GM23338 (cell line): ENCODE measurements around the gene SBF2. TPM values are rescaled to one million over a fixed set of nuclear protein-coding genes. Genes with fewer than 3 reads are reported as not detected.

Source experiments
- ATAC-seq: fragments of 200-7000 bp; cut with Tn5 transposase; 3 replicates; pipeline ENCODE4 v1.9.1; 2020
- DNase-seq: peaks from one replicate; pipeline ENCODE4 v3.0.0-alpha.2; 2015; ENCODE audit warnings: low spot score
- H2AFZ ChIP-seq: fragments of 200-600 bp; sonication (generic); 2 replicates; pipeline ENCODE4 v1.8.0; 2016; ENCODE audit warnings: antibody characterized with exemption, mild to moderate bottlenecking, moderate library complexity
- H3F3A ChIP-seq: fragments of 200-600 bp; sonication (generic); replicated peaks from 2 replicates; pipeline ENCODE4 v1.8.0; 2017; ENCODE audit warnings: antibody characterized with exemption, mixed run types, low read depth
- H3K27ac ChIP-seq: fragments of 200-600 bp; sonication (generic); 2 replicates; pipeline ENCODE4 v1.6.1; 2016; ENCODE audit warnings: low read depth
- H3K27me3 ChIP-seq: fragments of 200-600 bp; sonication (generic); 2 replicates; pipeline ENCODE4 v1.8.0; 2016; ENCODE audit warnings: mild to moderate bottlenecking, mixed run types, moderate library complexity; ENCODE audit not compliant: insufficient read depth
- H3K36me3 ChIP-seq: fragments of 200-600 bp; sonication (generic); 2 replicates; pipeline ENCODE4 v1.8.0; 2016; ENCODE audit warnings: mild to moderate bottlenecking; ENCODE audit not compliant: insufficient read depth
- H3K4me1 ChIP-seq: fragments of 200-600 bp; sonication (generic); 2 replicates; pipeline ENCODE4 v1.8.0; 2016; ENCODE audit warnings: mild to moderate bottlenecking, moderate library complexity; ENCODE audit not compliant: insufficient read depth
- H3K4me2 ChIP-seq: fragments of 200-600 bp; sonication (generic); 2 replicates; pipeline ENCODE4 v1.7.1; 2017; ENCODE audit warnings: mixed run types
- H3K4me3 ChIP-seq: fragments of 200-600 bp; sonication (generic); 2 replicates; pipeline ENCODE4 v1.6.1; 2016; ENCODE audit warnings: mixed run types
- H3K79me2 ChIP-seq: fragments of 200-600 bp; sonication (generic); replicated peaks from 2 replicates; pipeline ENCODE4 v1.8.0; 2017; ENCODE audit warnings: mild to moderate bottlenecking; ENCODE audit not compliant: insufficient read depth
- H3K9me2 ChIP-seq: fragments of 200-600 bp; sonication (generic); 2 replicates; pipeline ENCODE4 v1.8.0; 2017; ENCODE audit not compliant: insufficient read depth
- H4K20me1 ChIP-seq: fragments of 200-600 bp; sonication (generic); replicated peaks from 2 replicates; pipeline ENCODE4 v1.8.0; 2017; ENCODE audit warnings: mild to moderate bottlenecking; ENCODE audit not compliant: insufficient read depth
- H3K27ac Mint-ChIP-seq: 2 replicates; pipeline ENCODE4 v1.8.0; 2020; ENCODE audit warnings: inconsistent platforms, mild to moderate bottlenecking, moderate library complexity, mixed read lengths
- H3K27me3 Mint-ChIP-seq: 3 replicates; pipeline ENCODE4 v1.8.0; 2022; ENCODE audit warnings: low read depth, mild to moderate bottlenecking, moderate library complexity, mixed read lengths, inconsistent platforms; ENCODE audit not compliant: insufficient read depth, poor library complexity
- H3K36me3 Mint-ChIP-seq: 3 replicates; pipeline ENCODE4 v1.8.0; 2021; ENCODE audit warnings: low read depth, mild to moderate bottlenecking, inconsistent platforms, moderate library complexity, mixed read lengths
- H3K4me1 Mint-ChIP-seq: 3 replicates; pipeline ENCODE4 v1.8.0; 2020; ENCODE audit warnings: mild to moderate bottlenecking, inconsistent platforms, mixed read lengths
- H3K4me3 Mint-ChIP-seq: 3 replicates; pipeline ENCODE4 v1.8.0; 2021; ENCODE audit warnings: moderate library complexity, mild to moderate bottlenecking, inconsistent platforms, mixed read lengths
- H3K9me3 Mint-ChIP-seq: 3 replicates; pipeline ENCODE4 v1.8.0; 2020; ENCODE audit warnings: moderate library complexity, mild to moderate bottlenecking, inconsistent platforms, mixed read lengths
- CREB1 ChIP-seq: fragments of 250-450 bp; sonication (Bioruptor Pico); IDR thresholded peaks from 2 replicates; pipeline ENCODE4 v1.5.0; 2020; ENCODE audit warnings: low read depth, mild to moderate bottlenecking, moderate library complexity
- EZH2 ChIP-seq: fragments of 200-600 bp; sonication (generic); IDR thresholded peaks from one replicate; pipeline ENCODE4 v1.8.0; 2017; ENCODE audit warnings: antibody characterized with exemption, mild to moderate bottlenecking, low read depth; ENCODE audit not compliant: unreplicated experiment
- EZH2phosphoT487 ChIP-seq: fragments of 200-600 bp; sonication (generic); IDR thresholded peaks from one replicate; pipeline ENCODE4 v1.8.1; 2018; ENCODE audit warnings: antibody characterized with exemption; ENCODE audit not compliant: unreplicated experiment
- JUNB ChIP-seq: IDR thresholded peaks from one replicate; pipeline ENCODE4 v1.6.1; 2016; ENCODE audit warnings: antibody characterized with exemption; ENCODE audit not compliant: unreplicated experiment
- NANOG ChIP-seq: IDR thresholded peaks from 2 replicates; pipeline ENCODE4 v1.6.1; 2016; ENCODE audit warnings: antibody characterized with exemption, borderline replicate concordance
- POLR2AphosphoS5 ChIP-seq: IDR thresholded peaks from 2 replicates; pipeline ENCODE4 v1.6.1; 2016; ENCODE audit warnings: antibody characterized with exemption, low read depth
- STAT1 ChIP-seq: IDR thresholded peaks from one replicate; pipeline ENCODE4 v1.6.1; 2016; ENCODE audit warnings: antibody characterized with exemption; ENCODE audit not compliant: unreplicated experiment
- ZNF114 ChIP-seq: fragments of 250-450 bp; sonication (Bioruptor Pico); IDR thresholded peaks from 2 replicates; pipeline ENCODE4 v1.5.0; 2020; ENCODE audit warnings: mild to moderate bottlenecking, moderate library complexity
- ZNF331 ChIP-seq: fragments of 250-450 bp; sonication (Bioruptor Pico); IDR thresholded peaks from 2 replicates; pipeline ENCODE4 v1.5.0; 2020; ENCODE audit warnings: low read depth, mild to moderate bottlenecking, moderate library complexity
- polyA plus RNA-seq: library from polyadenylated mRNA; unstranded; fragments of >200 nt; fragmentation: Nextera tagmentation; extraction: Ambion mirVana; gene quantifications from 2 replicates; pipeline ENCODE4 v1.2.1, GENCODE V29; 2016
- total RNA-seq: library from RNA; depleted of rRNA; stranded (reverse); fragments of >200 nt; shearing (Covaris generic); gene quantifications from 2 replicates; pipeline ENCODE4 v1.2.3, GENCODE V29; 2014
- TF ChIP-seq, protein P1 (sequence below), 2 experiments: fragments of 200-600 bp in 1 of 2; sonication (generic) in 1 of 2; conservative IDR thresholded peaks; 2 replicates each; pipeline versions ENCODE4 v1.5.1 to v1.6.1; 2016 to 2017; ENCODE audit warnings: antibody characterized with exemption in 2 of 2, low read depth in 2 of 2, mild to moderate bottlenecking in 2 of 2, moderate library complexity in 1 of 2
- TF ChIP-seq, protein P2 (sequence below): fragments of 250-450 bp; sonication (Bioruptor Pico); IDR thresholded peaks from 2 replicates; pipeline ENCODE4 v1.5.0; 2020; ENCODE audit warnings: mild to moderate bottlenecking, moderate library complexity
- TF ChIP-seq, protein P3 (sequence below): IDR thresholded peaks from 2 replicates; pipeline ENCODE4 v1.6.1; 2016; ENCODE audit warnings: antibody characterized with exemption

Gene SBF2
- total and polyA plus RNA-seq, 2 experiments from 2014 or later = 25.6 to 53.5 TPM

DNA sequence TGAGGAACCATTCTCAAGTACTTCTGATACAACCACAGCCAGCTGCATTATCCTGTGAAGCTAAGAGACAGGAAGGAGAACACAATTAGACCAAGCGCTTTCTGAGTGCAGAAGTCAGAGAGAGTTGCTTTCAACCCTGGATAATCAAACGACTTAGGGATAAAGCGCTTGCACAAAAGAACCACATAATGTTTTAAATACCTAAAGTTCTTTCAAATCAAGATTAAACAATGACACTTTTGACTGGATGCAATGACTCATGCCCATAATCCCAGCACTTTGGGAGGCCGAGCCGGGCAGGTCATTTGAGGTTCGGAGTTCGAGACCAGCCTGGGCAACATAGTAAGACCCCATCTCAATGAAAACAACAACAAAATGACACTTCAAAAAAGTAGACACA lies 485.1 kb downstream of the SBF2 start:
- Histone ChIP-seq H3K4me2 (no peak overlapping the region), H3K27me3 (no peaks in the 10 kb centered on the region), H4K20me1 (no peaks in the 10 kb centered on the region), H3K4me1 (peaks cover 2% of the 10 kb centered on the region), H3K36me3 (peaks cover 4% of the 10 kb centered on the region; the same call in 1 of the 2 replicates), H3K27ac (no peak overlapping the region), H3K4me3 (no peak overlapping the region), H3K79me2 (no peaks in the 10 kb centered on the region), H2AFZ (no peak overlapping the region), H3F3A (peaks cover 3% of the 10 kb centered on the region; the same call in 1 of the 2 replicates), H3K9me2 (no peaks in the 10 kb centered on the region)
- peaks cover 6% of the 10 kb centered on the region for H3K4me1 Mint-ChIP-seq
- DNase-seq = no peak
- H3K9me3 Mint-ChIP-seq = no peaks in the 10 kb centered on the region; the same call in 1 of the 3 replicates
- H3K4me3 Mint-ChIP-seq = no peak overlapping the region
- H3K27me3 Mint-ChIP-seq = peaks cover 2% of the 10 kb centered on the region
- no peak overlapping the region for H3K27ac Mint-ChIP-seq
- TF ChIP-seq POLR2AphosphoS5 = no peak
- no peak for TF ChIP-seq STAT1
- peaks cover 44% of the 10 kb centered on the region; the same call in 2 of the 3 replicates for H3K36me3 Mint-ChIP-seq
- no peak for ATAC-seq

DNA sequence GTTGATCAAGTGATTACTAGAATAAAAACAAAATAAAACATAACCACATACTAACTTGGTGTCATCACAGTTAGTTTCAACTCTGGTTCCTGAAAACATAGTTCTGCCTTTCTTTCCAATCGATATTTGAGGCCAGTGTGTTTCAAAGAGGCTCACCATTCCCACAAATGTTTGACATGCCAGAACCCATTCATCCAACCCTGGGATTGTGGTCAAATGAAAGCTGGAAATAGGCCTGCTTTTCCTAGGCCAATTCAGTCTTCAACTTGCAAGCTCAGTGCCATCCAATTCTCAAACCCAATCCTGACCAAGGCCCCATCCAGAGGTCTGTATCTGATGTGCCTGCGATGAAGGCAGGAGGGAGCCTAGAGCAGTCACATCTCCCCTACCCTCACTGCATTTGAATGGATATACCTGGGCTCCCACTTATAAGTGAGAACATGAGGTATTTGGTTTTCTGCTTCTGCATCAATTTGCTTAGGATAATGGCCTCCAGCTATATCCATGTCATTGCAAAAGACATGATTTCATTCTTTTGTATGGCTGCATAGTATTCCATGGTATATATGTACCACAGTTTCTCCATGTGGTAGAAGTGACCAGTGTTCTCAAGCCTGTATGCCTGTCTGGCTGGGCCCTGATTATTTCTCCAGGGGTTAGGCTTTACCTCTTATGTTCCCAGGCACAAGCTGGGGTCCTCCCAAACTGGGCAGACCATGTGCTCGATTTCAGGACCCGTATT lies 486.9 kb downstream of the SBF2 start:
- H3K9me3 Mint-ChIP-seq = no peaks in the 10 kb centered on the region; the same call in 1 of the 3 replicates
- Histone ChIP-seq H3K9me2 (no peaks in the 10 kb centered on the region), H3K4me2 (no peak overlapping the region), H3K36me3 (peaks cover 4% of the 10 kb centered on the region; the same call in 1 of the 2 replicates), H3K27me3 (no peaks in the 10 kb centered on the region), H4K20me1 (no peaks in the 10 kb centered on the region), H3K27ac (no peak overlapping the region), H2AFZ (no peak overlapping the region), H3K4me3 (no peak overlapping the region), H3K4me1 (peaks cover 18% of the 10 kb centered on the region), H3K79me2 (no peaks in the 10 kb centered on the region), H3F3A (0 out of 2 replicates have a peak, but pooled peaks cover 3% of the 10 kb centered on the region)
- H3K27me3 Mint-ChIP-seq = peaks cover 2% of the 10 kb centered on the region
- DNase-seq (no peak), ATAC-seq (no peak)
- H3K36me3 Mint-ChIP-seq = peaks cover 44% of the 10 kb centered on the region; the same call in 2 of the 3 replicates
- peaks cover 21% of the 10 kb centered on the region for H3K4me1 Mint-ChIP-seq
- H3K27ac Mint-ChIP-seq = no peak overlapping the region
- no peak overlapping the region for H3K4me3 Mint-ChIP-seq
- no peak for TF ChIP-seq EZH2
- TF ChIP-seq, protein P1, sequence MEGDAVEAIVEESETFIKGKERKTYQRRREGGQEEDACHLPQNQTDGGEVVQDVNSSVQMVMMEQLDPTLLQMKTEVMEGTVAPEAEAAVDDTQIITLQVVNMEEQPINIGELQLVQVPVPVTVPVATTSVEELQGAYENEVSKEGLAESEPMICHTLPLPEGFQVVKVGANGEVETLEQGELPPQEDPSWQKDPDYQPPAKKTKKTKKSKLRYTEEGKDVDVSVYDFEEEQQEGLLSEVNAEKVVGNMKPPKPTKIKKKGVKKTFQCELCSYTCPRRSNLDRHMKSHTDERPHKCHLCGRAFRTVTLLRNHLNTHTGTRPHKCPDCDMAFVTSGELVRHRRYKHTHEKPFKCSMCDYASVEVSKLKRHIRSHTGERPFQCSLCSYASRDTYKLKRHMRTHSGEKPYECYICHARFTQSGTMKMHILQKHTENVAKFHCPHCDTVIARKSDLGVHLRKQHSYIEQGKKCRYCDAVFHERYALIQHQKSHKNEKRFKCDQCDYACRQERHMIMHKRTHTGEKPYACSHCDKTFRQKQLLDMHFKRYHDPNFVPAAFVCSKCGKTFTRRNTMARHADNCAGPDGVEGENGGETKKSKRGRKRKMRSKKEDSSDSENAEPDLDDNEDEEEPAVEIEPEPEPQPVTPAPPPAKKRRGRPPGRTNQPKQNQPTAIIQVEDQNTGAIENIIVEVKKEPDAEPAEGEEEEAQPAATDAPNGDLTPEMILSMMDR (conservative IDR thresholded peaks at IDR 0.05; ENCODE audit: low read depth in 2 of 2) = no peak
- TF ChIP-seq JUNB = no peak
- TF ChIP-seq STAT1 = no peak
- no peak for TF ChIP-seq NANOG
- TF ChIP-seq CREB1 = no peak
- TF ChIP-seq, protein P2, sequence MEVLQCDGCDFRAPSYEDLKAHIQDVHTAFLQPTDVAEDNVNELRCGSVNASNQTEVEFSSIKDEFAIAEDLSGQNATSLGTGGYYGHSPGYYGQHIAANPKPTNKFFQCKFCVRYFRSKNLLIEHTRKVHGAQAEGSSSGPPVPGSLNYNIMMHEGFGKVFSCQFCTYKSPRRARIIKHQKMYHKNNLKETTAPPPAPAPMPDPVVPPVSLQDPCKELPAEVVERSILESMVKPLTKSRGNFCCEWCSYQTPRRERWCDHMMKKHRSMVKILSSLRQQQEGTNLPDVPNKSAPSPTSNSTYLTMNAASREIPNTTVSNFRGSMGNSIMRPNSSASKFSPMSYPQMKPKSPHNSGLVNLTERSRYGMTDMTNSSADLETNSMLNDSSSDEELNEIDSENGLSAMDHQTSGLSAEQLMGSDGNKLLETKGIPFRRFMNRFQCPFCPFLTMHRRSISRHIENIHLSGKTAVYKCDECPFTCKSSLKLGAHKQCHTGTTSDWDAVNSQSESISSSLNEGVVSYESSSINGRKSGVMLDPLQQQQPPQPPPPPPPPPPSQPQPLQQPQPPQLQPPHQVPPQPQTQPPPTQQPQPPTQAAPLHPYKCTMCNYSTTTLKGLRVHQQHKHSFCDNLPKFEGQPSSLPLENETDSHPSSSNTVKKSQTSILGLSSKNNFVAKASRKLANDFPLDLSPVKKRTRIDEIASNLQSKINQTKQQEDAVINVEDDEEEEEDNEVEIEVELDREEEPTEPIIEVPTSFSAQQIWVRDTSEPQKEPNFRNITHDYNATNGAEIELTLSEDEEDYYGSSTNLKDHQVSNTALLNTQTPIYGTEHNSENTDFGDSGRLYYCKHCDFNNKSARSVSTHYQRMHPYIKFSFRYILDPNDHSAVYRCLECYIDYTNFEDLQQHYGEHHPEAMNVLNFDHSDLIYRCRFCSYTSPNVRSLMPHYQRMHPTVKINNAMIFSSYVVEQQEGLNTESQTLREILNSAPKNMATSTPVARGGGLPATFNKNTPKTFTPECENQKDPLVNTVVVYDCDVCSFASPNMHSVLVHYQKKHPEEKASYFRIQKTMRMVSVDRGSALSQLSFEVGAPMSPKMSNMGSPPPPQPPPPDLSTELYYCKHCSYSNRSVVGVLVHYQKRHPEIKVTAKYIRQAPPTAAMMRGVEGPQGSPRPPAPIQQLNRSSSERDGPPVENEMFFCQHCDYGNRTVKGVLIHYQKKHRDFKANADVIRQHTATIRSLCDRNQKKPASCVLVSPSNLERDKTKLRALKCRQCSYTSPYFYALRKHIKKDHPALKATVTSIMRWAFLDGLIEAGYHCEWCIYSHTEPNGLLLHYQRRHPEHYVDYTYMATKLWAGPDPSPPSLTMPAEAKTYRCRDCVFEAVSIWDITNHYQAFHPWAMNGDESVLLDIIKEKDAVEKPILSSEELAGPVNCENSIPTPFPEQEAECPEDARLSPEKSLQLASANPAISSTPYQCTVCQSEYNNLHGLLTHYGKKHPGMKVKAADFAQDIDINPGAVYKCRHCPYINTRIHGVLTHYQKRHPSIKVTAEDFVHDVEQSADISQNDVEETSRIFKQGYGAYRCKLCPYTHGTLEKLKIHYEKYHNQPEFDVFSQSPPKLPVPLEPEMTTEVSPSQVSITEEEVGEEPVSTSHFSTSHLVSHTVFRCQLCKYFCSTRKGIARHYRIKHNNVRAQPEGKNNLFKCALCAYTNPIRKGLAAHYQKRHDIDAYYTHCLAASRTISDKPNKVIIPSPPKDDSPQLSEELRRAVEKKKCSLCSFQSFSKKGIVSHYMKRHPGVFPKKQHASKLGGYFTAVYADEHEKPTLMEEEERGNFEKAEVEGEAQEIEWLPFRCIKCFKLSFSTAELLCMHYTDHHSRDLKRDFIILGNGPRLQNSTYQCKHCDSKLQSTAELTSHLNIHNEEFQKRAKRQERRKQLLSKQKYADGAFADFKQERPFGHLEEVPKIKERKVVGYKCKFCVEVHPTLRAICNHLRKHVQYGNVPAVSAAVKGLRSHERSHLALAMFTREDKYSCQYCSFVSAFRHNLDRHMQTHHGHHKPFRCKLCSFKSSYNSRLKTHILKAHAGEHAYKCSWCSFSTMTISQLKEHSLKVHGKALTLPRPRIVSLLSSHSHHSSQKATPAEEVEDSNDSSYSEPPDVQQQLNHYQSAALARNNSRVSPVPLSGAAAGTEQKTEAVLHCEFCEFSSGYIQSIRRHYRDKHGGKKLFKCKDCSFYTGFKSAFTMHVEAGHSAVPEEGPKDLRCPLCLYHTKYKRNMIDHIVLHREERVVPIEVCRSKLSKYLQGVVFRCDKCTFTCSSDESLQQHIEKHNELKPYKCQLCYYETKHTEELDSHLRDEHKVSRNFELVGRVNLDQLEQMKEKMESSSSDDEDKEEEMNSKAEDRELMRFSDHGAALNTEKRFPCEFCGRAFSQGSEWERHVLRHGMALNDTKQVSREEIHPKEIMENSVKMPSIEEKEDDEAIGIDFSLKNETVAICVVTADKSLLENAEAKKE (CRISPR knock-in tag) = no peak
- no peak for TF ChIP-seq POLR2AphosphoS5
- no peak for TF ChIP-seq ZNF331 (CRISPR knock-in tag)
- TF ChIP-seq EZH2phosphoT487 = no peak
- no peak for TF ChIP-seq ZNF114 (CRISPR knock-in tag)
- TF ChIP-seq, protein P3, sequence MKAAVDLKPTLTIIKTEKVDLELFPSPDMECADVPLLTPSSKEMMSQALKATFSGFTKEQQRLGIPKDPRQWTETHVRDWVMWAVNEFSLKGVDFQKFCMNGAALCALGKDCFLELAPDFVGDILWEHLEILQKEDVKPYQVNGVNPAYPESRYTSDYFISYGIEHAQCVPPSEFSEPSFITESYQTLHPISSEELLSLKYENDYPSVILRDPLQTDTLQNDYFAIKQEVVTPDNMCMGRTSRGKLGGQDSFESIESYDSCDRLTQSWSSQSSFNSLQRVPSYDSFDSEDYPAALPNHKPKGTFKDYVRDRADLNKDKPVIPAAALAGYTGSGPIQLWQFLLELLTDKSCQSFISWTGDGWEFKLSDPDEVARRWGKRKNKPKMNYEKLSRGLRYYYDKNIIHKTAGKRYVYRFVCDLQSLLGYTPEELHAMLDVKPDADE = no peak
